DOHH2 (cell line): ENCODE measurements around the gene ABCB8.

ENCODE experiments used
- H3F3A ChIP-seq: fragments of 200-600 bp; sonication (generic), shearing (Covaris generic); 2 replicates; pipeline ENCODE4 v1.6.0; 2016; ENCODE audit warnings: antibody characterized with exemption, mild to moderate bottlenecking; ENCODE audit not compliant: control insufficient read depth, insufficient read depth
- H3K27ac ChIP-seq: fragments of 200-600 bp; sonication (generic); 2 replicates; pipeline ENCODE4 v1.5.1; 2014; ENCODE audit warnings: low read depth, mild to moderate bottlenecking, low read length, moderate library complexity
- H3K27me3 ChIP-seq: fragments of 200-600 bp; sonication (generic); 2 replicates; pipeline ENCODE4 v1.6.1; 2014; ENCODE audit warnings: mild to moderate bottlenecking, low read length, mixed read lengths; ENCODE audit not compliant: control insufficient read depth
- H3K36me3 ChIP-seq: fragments of 200-600 bp; sonication (generic); 2 replicates; pipeline ENCODE4 v1.6.1; 2014; ENCODE audit warnings: mild to moderate bottlenecking, low read length, moderate library complexity, mixed read lengths; ENCODE audit not compliant: control insufficient read depth
- H3K4me1 ChIP-seq: fragments of 200-600 bp; sonication (generic); 2 replicates; pipeline ENCODE4 v1.6.1; 2014; ENCODE audit warnings: mild to moderate bottlenecking, low read length, mixed read lengths; ENCODE audit not compliant: control insufficient read depth
- H3K4me2 ChIP-seq: fragments of 200-600 bp; sonication (generic); 2 replicates; pipeline ENCODE4 v1.6.0; 2014; ENCODE audit warnings: mild to moderate bottlenecking, low read length, moderate library complexity
- H3K4me3 ChIP-seq: fragments of 200-600 bp; sonication (generic); 2 replicates; pipeline ENCODE4 v1.5.1; 2014; ENCODE audit warnings: mild to moderate bottlenecking, low read length, mixed read lengths
- H3K79me2 ChIP-seq: fragments of 200-600 bp; sonication (generic); 2 replicates; pipeline ENCODE4 v1.6.1; 2014; ENCODE audit warnings: mild to moderate bottlenecking, low read length, mixed read lengths; ENCODE audit not compliant: control insufficient read depth
- H3K9me2 ChIP-seq: fragments of 200-600 bp; sonication (generic); replicated peaks from 2 replicates; pipeline ENCODE4 v1.6.1; 2014; ENCODE audit warnings: mild to moderate bottlenecking, low read length, mixed read lengths; ENCODE audit not compliant: control insufficient read depth
- H3K9me3 ChIP-seq: fragments of 200-600 bp; sonication (generic); 2 replicates; pipeline ENCODE4 v1.6.1; 2014; ENCODE audit warnings: antibody characterized with exemption, low read length, mixed read lengths; ENCODE audit not compliant: control insufficient read depth, insufficient read depth
- H4K20me1 ChIP-seq: fragments of 200-600 bp; sonication (generic); 2 replicates; pipeline ENCODE4 v1.6.0; 2014; ENCODE audit warnings: low read depth, mild to moderate bottlenecking, antibody characterized with exemption, low read length, moderate library complexity; ENCODE audit not compliant: control insufficient read depth, insufficient read depth
- EZH2phosphoT487 ChIP-seq: fragments of 200-600 bp; sonication (generic); IDR thresholded peaks from 2 replicates; pipeline ENCODE4 v1.6.1; 2017; ENCODE audit warnings: borderline replicate concordance, mild to moderate bottlenecking, antibody characterized with exemption, low read length, moderate library complexity, mixed read lengths
- TF ChIP-seq, protein P1 (sequence below): fragments of 200-600 bp; sonication (generic); IDR thresholded peaks from one replicate; pipeline ENCODE4 v1.5.1; 2014; ENCODE audit warnings: antibody characterized with exemption, mild to moderate bottlenecking, low read depth, low read length; ENCODE audit not compliant: poor library complexity, severe bottlenecking

The ABCB8 gene

DNA sequence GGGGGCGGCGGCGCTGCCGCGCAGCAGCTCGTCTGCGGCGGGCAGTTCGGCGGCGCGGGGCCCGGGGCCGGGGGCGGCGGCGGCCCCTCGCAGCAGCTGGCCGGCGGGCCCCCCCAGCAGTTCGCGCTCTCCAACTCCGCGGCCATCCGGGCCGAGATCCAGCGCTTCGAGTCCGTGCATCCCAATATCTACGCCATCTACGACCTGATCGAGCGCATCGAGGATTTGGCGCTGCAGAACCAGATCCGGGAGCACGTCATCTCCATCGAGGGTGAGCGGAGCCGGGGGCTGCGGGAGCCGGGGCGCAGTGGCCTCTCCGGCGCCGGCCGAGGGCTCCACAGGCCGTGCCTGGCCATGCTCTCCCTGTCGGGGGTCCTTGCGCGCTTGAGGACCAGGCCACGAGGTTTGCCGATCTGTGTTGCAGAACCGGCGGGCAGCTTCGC is 58.6 kb downstream of the ABCB8 start:
- H3K27ac ChIP-seq: no peak overlapping the region
- no peaks in the 10 kb centered on the region for H3K9me3 ChIP-seq
- peaks cover 9% of the 10 kb centered on the region for H3F3A ChIP-seq
- H3K36me3 ChIP-seq: peaks cover 3% of the 10 kb centered on the region
- no peaks in the 10 kb centered on the region for H3K9me2 ChIP-seq
- peaks cover 53% of the 10 kb centered on the region for H3K27me3 ChIP-seq
- H3K4me2 ChIP-seq: peak overlapping the region; percentile 67
- H4K20me1 ChIP-seq: peaks cover 7% of the 10 kb centered on the region
- peaks cover 43% of the 10 kb centered on the region for H3K4me1 ChIP-seq
- H3K79me2 ChIP-seq: peaks cover 14% of the 10 kb centered on the region
- peak; percentile 100 for TF ChIP-seq EZH2phosphoT487
- TF ChIP-seq, protein P1, sequence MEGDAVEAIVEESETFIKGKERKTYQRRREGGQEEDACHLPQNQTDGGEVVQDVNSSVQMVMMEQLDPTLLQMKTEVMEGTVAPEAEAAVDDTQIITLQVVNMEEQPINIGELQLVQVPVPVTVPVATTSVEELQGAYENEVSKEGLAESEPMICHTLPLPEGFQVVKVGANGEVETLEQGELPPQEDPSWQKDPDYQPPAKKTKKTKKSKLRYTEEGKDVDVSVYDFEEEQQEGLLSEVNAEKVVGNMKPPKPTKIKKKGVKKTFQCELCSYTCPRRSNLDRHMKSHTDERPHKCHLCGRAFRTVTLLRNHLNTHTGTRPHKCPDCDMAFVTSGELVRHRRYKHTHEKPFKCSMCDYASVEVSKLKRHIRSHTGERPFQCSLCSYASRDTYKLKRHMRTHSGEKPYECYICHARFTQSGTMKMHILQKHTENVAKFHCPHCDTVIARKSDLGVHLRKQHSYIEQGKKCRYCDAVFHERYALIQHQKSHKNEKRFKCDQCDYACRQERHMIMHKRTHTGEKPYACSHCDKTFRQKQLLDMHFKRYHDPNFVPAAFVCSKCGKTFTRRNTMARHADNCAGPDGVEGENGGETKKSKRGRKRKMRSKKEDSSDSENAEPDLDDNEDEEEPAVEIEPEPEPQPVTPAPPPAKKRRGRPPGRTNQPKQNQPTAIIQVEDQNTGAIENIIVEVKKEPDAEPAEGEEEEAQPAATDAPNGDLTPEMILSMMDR: no peak
- H3K4me3 ChIP-seq: peak overlapping the region; percentile 65

DNA sequence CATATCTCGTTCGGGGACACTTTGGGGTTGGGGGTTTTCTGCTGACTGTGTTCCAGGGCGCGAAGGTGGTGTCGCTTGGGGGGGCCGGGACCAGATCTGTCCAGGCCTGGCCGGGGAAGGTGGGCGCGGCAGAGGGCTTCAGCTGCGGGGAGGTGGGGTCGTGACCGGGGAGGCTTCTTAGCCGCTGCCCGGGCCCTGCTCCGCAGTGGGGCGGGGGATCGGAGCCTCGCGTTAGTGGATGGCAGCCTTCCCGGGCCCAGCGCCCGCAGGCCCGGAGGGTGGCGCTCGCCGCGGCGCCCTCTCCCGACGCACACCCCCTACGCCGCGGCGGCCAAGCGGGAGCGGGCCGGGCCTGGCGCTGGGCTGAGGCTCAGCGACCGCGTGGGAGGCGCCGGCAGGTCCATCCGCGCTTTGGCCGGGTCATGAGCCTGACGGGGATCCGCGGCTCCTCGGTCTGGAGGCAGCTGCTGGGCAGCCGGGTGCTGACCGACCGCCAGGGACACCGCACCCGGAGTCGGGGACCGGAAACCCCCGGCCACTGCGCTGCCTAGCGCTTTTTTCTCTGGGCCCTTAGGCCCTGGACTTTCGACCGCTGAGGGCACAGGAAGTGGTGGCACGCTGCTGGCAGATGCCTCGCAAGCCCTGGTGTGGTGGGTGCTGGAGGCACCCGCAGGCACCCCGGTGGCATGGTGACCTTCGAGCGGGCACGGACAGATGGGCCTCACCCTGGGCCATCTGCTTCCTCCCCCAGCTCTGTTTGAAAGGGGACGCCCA is 59.2 kb downstream of the ABCB8 start:
- Histone ChIP-seq H3K4me1 (peaks cover 37% of the 10 kb centered on the region), H3K9me2 (no peaks in the 10 kb centered on the region), H3K79me2 (peaks cover 8% of the 10 kb centered on the region), H3K4me2 (peak overlapping the region; percentile 67), H3K27me3 (peaks cover 53% of the 10 kb centered on the region), H3F3A (peaks cover 9% of the 10 kb centered on the region), H3K4me3 (peak overlapping the region; percentile 65), H3K36me3 (peaks cover 3% of the 10 kb centered on the region; the same call in 1 of the 2 replicates), H4K20me1 (peaks cover 7% of the 10 kb centered on the region), H3K9me3 (no peaks in the 10 kb centered on the region), H3K27ac (no peak overlapping the region)
- TF ChIP-seq, protein P1: peak; percentile 43
- TF ChIP-seq EZH2phosphoT487: peak; percentile 58; the same call in 1 of the 2 replicates

- H4K20me1 ChIP-seq: peaks cover 7% of the 10 kb centered on the region
- peaks cover 53% of the 10 kb centered on the region for H3K27me3 ChIP-seq
- peak overlapping the region; percentile 65 for H3K4me3 ChIP-seq
- peaks cover 35% of the 10 kb centered on the region for H3K4me1 ChIP-seq
- H3K9me3 ChIP-seq: no peaks in the 10 kb centered on the region
- H3F3A ChIP-seq: peaks cover 9% of the 10 kb centered on the region
- H3K36me3 ChIP-seq: no peaks in the 10 kb centered on the region; the same call in 1 of the 2 replicates
- H3K79me2 ChIP-seq: peaks cover under 1% of the 10 kb centered on the region
- peak; percentile 17 for TF ChIP-seq EZH2phosphoT487
- TF ChIP-seq, protein P1: no peak
- no peak overlapping the region for H3K27ac ChIP-seq
- no peaks in the 10 kb centered on the region for H3K9me2 ChIP-seq
- H3K4me2 ChIP-seq: peak overlapping the region; percentile 67
Observed at GRCh38 chr7:151088019-151088855, 60.0 kb downstream of the ABCB8 start.
